Right hindlimb (tissue), 1 donor: ENCODE results near the gene ITGA1.
A peak's percentile ranks its signal among the peaks of the same experiment; 100 is the strongest.
"Not testable (repeated sequence)": the region's sequence is repeated elsewhere in the genome, so short reads cannot be mapped to it uniquely, and the experiment has no call there.

Source experiments
- DNase-seq: peaks from one replicate; pipeline ENCODE4 v3.0.0-alpha.2; 2018

Gene ITGA1

DNA sequence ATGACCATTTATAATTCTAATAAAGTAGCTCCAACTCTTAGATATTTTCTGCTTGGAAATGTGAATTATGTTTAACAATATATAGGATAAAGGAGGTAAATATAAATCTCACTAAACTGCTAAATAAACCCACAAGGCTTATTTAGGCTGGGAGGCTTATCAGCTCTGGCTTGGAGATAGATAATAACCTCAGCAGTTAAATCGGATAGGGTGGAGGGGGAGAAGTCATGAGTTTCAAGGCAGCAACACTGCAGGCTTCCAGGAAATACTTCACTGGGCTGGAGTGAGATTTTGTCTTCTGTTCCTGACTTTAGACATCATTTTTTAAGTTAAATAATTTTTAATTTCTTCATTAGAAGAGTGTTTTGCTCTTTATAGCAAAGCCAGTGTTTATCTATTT, 121.5 kb downstream of the ITGA1 start:
- DNase-seq, result no peak

DNA sequence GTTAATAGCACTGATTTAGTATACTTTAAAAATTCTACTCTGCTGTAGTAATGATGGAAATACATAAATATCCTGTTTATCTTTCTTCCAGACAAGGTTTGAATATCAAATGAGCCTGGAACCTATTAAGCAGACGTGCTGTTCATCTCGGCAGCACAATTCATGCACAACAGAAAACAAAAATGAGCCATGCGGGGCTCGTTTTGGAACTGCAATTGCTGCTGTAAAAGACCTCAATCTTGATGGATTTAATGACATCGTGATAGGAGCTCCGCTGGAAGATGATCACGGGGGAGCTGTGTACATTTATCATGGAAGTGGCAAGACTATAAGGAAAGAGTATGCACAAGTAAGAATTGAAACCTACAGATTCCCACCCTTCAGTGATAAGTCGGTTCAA, 122.4 kb downstream of the ITGA1 start:
- DNase-seq, result no peak

DNA sequence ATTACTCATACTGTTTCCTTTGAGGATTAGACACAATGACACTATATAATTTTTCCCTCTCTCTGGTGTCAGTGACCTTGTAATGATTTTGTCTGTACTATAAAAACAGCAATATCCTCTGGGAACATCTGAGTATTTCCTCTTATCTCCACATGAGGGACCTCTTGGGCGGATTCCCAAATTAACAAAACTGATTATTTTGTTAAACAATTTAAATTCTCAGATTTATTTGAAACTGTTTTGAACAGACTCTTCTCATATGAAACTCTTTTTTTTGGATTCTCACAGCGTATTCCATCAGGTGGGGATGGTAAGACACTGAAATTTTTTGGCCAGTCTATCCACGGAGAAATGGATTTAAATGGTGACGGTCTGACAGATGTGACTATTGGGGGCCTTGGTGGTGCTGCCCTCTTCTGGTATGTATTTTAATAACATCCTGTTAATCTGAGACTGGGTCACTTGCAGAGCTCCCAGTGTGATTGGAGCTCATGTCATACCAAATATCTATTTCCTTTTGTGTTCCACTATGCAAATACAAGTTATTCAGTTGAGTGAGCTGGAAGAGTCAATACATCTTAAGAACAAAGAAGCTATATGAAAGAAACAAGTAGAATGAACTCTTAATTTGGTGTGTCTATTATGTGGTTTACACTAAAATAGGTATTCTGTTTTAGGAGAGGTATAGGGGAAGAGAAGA, 127.6 kb downstream of the ITGA1 start:
- DNase-seq, result peak; percentile 59

DNA sequence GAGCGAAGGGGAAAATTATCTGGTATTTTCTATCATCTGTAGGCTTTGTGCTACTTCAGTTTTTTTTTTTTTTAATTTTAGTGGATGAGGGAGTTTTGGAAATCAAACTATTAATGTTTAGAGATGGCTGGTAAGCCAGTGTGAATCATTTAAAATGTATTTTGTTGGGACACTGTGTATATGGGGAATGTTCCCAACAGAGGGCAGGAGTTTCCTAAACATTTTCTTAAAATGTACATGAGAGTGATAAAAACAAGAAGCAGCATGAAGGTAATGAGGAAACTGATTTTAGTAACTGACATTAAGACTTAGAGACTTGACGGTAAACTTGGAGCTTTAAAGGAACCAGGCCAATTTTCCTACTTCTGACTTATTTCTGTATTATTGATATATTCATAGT, 133.2 kb downstream of the ITGA1 start:
- DNase-seq, result no peak

DNA sequence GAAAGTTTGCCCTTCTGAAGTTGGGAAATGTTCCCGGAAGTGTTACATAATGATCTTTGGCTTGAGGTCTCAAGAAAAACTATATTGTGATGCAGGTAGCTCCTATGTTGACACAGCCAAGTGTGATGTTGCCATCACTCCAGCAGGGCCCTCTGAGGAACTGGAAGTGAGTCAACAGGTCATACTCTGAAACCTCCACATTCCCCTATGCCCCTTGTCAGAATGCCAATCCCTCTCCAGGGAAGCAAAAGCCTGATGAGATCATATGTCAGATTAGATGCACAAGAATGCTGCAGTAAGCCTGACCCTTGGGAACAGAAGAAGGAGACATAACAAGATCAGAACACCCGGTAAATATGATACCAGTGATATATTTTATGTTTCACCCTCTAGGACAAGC, 134.7 kb downstream of the ITGA1 start:
- DNase-seq, result no peak

DNA sequence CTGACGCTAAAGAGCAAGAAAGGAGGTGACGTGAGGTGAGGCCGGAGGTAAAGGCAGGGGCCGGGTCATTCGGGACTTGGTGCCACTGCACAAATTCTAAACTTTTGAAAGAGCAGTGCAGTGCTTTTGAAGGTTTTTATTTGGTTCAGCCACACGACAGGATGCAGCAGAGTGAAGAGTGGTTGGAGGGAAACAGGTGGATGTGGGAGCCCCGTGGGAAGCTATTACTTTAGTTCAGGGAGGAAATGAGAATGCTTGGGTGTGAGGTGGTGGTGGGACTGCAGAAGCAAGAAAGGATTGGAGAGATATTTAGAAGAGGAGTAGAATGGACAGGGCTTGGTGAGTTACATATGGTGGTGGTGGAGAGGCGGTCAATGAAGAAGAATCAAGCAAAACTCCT, 136.7 kb downstream of the ITGA1 start:
- DNase-seq, result no peak

DNA sequence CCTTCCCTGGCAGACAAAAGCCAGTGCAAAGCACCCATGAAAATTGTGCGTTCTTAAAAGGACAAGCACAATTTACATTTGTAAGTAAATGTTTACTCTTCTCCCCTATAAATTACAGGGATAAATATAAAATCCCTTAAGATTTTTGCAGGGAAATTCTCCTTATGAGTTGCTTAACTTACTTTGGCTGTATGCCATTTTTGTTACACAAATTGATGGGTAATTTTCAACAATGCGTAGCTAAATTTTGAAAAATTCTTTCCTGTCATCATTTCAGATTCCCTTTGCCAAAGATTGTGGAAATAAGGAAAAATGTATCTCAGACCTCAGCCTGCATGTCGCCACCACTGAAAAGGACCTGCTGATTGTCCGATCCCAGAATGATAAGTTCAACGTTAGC, 137.3 kb downstream of the ITGA1 start:
- no peak for DNase-seq

DNA sequence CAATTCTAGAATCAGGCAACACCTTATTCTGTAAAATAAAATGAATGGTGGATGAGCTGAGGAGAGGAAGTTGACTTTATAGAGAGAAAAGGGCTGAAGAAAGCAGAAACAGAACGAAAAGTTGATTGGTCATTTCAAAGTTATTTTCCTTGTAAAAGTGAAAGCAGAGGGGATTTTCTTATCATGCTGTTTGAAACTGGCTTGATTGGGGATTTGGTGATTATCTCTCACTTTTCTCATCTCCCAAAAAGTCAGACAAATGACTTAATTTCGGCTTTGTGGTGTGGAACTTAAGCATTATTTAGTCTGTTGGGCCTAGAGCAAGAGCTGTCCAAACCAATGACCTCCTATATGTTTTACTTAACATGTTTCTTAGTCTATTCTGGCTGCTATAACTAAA, 141.0 kb downstream of the ITGA1 start:
- no peak for DNase-seq

DNA sequence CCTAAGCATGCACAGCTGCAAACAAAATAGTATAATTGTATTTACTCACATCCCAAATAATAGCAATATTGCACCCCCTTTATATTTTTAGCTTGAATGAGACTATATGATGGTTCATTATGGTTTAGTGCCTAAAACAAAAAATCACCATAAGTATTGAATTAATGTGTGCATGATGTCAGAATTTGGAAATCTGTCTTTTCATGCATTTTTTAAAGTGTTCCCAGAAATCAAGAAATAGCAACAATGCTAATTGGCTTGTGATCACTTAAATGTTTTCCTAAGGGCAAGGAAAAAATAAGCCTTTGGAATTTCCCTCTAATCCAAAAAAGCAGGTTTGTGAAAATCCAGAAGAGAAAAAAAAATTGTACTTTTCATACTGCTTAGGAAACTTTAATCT, 150.5 kb downstream of the ITGA1 start:
- no peak for DNase-seq

DNA sequence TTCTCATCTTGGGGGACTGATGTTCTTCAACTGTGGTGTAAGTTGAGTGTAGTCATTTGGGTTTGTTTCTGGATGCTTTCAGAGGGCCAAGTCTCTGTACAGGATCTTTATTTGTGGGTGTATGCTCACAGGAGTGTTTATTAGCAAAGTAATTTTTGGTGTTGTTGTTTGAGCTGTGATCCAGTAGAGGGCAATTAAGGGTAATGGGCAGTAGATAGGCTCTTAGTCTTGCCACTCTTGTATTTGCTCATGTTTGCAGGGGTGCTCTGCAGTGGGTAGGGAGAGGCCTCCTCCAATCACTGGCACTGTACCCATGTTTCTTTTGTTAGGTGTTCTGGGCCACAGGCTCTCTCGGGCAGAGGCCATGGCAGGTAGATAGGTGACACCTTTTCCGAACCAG, 155.6 kb downstream of the ITGA1 start:
- DNase-seq, result no peak

DNA sequence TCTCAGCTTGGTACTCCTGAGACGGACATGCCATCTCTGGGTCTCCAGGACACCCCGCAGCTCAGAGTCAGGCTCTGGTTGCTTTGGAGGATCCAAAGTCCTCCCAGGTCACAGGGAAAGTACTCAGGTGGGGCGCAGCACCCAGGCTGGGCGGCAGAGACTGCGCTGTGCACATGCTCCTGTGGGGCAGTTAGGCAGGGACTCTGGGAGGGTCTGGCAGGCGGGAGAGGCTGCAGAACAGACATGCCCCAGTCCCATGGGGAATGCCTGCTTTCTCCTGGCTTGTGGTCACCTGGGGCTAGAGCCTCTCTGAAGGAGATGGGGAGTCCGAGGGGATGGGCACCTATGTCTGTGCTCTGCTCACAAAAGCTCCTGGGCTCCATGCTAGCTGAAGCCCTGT, 156.1 kb downstream of the ITGA1 start:
- DNase-seq, result no peak

DNA sequence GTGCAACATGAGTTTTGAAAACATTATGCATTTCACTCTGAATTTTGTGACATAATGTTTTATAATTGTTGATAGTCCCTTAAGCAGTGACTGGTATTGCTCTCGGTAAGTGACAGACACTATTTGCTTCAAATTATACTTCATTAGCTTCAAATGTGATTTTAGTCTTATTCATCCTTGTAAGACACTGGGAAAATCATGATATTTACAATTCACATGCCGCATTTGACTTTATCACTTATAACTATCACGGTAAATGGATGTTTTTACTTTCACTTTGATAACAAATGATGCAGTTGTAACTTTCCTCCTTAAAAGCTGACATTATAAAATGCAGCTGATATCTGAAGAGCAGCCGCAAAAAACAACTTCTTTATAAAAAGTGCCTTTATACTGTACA, 157.3 kb downstream of the ITGA1 start:
- DNase-seq, result no peak

DNA sequence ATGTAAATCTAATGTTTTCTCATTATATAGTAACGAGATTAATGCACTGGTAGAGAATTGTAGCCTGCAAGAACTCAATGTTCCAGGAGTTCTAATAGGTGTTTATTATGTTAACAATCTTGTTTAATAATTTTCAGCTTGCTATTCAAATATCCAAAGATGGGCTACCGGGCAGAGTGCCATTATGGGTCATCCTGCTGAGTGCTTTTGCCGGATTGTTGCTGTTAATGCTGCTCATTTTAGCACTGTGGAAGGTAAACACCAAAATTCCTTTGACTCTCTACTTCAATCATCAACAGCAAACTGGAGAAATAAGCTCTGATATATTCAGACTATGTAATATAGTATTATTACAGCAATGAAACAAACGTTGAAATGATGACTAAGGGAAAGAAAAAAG, 159.5 kb downstream of the ITGA1 start:
- DNase-seq, result no peak

DNA sequence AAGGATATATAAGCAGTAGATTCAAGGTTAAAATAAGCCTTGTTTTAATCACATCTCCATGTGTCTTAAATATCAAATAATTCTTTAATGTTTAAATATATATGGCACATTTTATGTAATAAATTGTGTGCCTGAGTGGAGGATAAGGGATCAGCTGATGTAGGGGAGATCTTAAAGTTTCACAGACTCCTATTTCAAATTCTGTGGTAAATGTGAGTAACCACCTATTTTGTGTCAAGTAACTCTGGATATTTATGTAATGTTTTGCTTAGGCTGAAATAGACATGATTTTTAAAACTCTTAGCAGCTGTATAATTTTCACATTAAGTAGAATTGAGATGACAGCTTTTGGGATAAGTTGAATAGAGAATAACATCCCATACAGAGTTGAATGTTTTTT, 160.1 kb downstream of the ITGA1 start:
- DNase-seq, result no peak

DNA sequence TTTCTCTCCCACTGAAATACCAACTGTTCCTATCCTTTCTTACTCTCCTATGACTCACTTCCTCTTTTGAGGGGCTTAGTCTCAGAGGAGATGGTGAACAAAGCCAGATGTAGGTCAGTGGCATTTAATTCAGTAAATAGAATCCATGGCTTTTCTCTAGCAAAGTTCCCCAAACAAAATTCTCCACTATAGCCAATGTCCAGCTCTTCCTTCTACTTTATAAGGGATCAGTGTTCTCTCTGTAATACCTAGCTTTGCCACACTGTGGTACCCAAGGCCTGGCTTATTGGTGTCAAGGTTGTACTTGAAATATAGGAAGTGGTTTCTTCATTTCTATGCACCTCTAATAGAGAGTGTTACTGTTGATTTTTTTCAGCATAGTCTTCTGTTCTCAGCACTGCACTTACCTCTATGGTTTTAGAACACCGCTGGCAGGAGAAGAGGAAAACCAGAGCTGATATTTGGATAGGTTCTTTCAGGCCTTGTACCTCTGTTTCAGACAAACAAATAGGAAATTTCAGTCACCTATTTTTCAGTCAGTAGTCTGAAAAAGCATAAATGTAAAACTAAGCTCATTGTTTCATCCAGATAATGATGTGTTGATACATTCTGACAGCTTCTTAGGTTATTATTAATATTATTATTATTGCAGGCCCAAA, 160.8 kb downstream of the ITGA1 start:
- peak; percentile 66 for DNase-seq

DNA sequence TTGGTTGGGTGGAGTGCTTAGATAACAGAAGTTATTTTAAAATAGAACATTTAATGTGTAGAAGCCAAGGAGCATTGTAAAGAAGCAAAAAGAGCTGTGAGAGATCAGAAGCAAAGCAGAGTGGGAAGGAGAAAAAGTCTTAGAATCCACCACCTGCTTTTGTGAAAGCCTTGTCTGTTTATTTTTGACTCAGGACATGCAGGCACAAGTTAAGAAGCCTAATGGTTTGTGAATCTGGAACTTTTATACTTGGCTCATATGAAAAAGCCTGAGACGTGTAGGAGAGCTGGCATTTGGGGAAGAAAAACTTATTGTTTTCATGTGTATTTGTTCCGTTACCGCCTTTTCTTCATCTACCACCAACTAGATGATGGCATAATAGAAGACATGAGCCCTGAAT, 163.0 kb downstream of the ITGA1 start:
- DNase-seq, result no peak

DNA sequence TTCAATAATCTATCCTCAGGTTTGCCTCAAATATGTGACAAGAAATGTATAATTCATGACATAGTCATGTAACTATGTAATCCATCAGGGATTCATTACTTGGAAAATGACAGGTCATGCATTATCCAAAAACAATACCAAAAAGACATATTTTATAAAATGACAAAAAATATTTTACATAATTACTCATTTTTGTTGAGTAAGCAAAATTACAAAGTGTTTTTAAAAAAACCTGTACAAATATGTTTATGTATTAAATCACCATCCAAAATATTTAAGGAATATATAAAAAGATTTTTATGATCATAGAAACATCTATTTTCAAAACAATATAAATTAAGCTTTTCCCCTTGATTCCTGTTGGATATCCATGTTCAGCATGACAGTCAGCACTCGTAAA, 164.8 kb downstream of the ITGA1 start:
- no peak for DNase-seq

DNA sequence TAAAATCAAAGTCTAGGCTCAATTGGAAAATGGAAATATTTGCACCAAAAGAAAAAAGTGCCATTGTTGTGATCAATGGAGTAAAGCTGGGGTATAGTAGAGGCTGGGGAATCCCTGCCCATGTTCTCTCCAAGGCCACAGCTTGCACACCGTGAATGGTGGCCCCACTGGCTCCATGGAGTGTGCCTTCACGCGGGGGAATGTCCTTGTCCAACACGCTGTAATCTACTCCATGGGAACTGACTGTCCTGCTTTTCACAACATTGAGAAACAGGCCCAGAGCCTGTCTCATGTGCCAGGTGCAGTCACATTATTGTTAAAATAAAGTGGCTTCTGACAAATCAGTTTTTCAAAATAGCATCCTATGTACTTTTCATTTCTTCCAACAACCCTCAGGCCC, 168.3 kb downstream of the ITGA1 start:
- no peak for DNase-seq

DNA sequence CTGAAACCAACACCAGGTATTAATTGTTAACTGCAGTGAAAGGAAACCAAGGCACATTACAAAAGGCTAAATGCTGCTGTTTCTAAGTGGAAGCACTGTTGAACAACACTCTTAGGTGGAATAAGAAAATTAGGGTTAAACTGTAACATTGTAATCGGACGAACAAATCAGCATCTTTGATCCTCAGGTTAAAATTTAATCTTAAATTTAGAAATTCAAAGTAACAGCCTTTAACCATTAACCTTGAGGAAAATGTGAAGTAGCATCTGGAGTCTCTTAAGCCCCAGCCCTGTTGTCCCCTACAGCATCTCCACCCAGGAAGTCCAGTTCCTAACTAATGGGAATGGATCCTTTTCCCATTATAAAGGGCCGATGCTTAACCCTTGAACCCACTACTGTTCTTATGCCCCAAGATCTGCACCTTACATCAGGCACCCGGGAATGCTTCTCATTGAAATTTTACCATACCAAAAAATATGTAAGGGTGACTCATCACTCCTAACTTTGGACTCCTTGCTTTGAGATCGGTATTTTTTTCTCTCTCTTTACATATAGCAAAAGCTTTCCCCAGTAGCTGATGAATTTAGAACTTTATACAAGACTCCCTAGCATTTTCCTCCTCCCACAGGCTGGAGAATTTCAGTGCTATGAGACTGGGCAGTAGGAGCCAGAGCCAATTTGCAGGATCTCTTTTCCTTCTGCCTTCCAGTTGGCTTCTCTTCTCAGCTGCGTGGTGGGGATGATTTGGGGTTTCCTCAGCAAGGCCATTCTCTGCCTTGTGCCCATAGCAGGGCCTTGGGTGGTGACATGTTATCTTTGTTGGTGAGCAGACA, 169.4 kb downstream of the ITGA1 start:
- DNase-seq, result no peak

DNA sequence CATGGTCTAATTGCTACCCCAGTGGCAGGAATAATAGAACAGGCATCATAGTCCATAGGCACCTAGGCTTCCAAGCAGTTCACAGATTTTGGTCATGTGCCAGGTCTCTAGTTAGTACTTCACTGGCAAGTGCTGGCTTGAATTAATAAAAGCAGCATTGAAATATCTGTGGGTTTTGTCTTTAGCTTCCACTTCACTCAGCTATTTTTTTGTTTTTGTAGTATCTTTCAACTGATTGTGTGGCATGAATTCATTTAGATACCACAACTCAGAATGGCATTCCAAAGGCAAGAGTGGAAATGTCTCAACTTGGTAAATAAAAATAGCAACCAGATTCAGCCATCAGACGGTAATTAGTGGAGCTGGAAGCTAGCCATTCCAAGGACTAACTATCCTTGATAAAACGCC, 173.6 kb downstream of the ITGA1 start:
- DNase-seq, result no peak

DNA sequence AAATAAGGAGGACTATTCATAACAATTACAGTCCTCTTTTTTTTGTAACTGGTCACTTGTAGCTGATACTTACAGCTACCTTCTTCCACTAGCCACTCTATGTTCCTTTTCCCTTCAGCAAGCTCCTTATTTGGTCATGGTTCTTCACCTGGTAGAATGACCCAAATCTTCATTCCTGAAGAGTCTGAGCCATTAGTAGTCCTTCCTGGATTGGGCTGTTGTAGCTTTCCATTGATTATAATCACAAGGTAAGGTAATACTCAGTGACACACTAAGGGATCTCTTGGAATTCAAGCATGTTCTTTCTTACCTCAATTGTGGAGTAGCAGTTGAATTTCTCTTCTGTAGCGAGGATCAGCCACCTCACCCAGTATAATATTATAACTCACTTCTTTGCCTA, 175.9 kb downstream of the ITGA1 start:
- no peak for DNase-seq

DNA sequence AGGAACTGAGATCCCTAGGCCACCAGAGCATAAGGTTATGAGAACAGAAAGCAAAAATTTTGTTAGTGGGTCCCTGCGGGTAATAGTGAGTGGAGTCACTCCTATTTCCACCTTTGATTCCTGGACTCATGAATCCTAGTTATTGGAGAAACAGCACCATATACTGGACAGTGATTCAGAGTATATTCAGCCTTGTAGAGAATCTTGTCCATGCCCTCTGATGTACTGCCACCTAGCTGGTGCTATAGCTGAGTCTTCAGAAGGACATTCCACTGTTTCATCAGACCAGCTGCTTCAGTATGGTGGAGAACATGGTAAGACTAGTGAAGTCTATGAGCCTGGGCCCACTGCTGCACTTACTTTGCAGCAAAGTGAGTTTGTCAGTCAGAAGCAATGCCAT, 176.4 kb downstream of the ITGA1 start:
- DNase-seq, result no peak

DNA sequence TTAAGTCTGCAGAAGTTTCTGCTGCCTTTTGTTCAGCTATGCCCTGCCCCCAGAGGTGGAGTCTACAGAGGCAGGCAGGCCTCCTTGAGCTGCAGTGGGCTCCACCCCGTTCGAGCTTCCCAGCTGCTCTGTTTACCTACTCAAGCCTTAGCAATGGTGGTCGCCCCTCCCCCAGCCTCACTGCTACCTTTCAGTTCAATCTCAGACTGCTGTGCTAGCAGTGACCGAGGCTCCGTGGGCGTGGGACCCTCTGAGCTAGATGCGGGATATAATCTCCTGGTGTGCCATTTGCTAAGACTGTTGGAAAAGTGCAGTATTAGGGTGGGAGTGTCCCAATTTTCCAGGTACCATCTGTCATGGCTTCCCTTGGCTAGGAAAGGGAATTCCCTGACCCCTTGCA, 188.4 kb downstream of the ITGA1 start:
- not testable (repeated sequence) for DNase-seq

DNA sequence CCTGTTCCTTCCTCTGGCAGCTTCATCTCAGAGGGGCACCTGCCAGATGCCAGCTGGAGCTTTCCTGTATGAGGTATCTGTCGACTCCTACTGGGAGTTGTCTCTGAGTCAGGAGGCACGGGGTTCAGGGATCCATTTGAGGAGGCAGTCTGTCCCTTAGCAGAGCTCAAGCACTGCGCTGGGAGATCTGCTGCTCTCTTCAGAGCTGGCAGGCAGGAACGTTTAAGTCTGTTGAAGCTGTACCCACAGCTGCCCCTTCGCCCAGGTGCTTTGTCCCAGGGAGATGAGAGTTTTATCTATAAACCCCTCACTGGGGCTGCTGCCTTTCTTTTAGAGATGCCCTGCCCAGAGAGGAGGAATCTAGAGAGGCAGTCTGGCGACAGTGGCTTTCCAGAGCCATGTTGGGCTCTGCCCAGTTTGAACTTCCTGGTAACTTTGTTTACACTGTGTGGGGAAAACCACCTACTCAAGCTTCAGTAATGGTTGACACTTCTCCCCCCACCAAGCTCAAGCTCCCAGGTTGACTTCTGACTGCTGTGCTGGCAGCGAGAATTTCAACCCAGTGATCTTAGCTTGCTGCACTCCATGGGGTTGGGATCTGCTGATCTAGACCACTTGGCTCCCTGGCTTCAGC, 189.7 kb downstream of the ITGA1 start:
- DNase-seq, result no peak
